CD4-positive, alpha-beta T cell treated with Interleukin-15 for 1 hour (primary cell): ENCODE data around the gene NKAIN4.

Experiments
- DNase-seq: peaks from one replicate; pipeline ENCODE4 v3.0.0-alpha.2; 2020

The NKAIN4 gene

DNA sequence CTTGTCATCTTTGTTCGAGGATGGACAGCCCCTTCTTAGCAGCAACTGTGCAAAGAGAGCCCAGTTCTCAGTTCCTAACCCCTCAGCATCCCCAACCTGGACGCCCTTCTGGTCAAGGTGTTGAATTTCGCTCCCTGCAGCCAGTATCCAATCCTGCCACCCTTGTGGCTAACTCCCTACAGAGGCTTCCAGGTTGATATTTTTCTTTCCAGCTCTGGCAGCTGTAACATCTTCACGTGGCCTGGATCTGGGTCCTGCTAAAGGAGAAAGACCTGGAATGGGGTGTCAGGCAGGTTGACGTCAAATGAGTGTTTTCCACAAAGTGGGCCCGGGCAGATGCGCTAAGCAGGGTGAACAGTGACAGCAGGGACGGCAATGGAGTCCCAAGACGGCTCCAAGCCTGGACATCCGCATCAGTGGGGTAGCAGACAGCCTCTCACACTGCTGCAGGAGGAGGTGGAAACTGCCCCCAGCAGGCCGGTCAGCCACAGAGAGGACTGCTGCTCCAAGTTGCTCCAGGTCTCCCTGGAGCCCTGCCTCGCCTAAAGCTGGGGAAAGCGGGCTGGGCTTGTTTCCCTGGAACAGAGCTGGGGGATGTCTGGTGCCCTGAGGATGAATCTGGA, 37.3 kb downstream of the NKAIN4 start:
- DNase-seq: no peak

DNA sequence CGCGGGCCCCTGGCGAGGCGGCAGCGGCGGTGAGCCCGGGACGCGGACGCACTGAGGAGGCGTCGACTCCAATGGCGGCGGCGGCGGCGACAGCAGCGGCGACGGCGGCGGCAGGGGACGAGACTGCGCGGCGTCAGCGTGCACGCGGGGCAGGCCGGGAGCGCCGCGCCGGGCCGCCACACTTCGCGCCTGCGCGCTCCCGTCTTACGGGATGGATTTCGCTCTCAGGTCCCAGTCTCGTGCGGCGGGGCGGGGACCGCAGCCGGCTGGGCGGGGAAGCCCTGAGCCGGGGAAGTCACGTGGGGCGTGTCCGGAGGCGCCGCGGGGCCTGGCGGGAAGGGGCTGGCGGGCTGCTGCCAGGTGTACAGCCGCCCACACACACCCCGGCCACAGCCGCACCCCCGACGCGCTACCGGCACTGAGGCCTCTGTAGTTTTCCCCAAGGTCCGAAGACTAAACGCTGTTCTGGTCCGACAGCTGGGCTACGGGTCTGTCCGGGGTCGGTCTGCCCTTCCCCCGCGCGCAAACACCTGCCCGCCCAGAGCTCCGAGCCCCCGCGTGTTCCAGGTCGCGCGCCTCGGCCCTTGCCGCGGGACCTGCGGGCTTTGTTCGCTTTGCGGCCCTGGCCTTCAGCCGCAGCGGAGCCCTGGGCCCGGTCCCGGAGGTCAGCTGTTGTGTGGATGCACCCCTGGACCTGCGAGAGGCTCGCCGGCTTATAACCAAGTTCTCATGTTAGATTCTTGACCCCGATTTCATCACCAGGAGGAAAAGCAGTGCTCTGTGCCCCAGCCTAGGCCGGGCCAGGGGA, 38.0 kb downstream of the NKAIN4 start, which contains the start of gene YTHDF1:
TSS of gene YTHDF1 (minus strand) at position 91 of the 808 bp plus-strand sequence. CDS start 239 bp downstream, outside the sequence.
- peak; percentile 97 for DNase-seq

GRCh38 chr20:63215101-63216040, 38.9 kb downstream of the NKAIN4 start:
- no peak for DNase-seq

GRCh38 chr20:63214514-63214913, 39.7 kb downstream of the NKAIN4 start:
- DNase-seq: no peak

DNA sequence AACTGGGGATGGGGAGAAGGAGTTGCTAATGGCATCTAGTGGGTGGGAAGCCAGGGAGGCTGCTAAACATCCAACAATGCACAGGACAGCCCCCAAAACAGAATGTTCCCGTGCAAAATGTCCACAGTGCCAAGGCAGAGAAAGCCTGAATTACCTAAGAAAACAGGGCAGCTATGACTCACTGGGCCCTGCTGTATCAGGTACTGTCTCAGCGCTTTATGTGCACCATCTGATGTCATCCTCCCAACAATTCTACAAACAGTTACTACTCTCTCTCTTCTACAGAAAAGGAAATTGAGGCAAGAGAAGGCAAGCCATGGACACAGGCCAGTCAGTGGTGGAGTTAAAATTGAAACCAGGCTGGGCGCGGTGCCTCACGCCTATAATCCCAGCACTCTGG, 41.5 kb downstream of the NKAIN4 start:
- no peak for DNase-seq

DNA sequence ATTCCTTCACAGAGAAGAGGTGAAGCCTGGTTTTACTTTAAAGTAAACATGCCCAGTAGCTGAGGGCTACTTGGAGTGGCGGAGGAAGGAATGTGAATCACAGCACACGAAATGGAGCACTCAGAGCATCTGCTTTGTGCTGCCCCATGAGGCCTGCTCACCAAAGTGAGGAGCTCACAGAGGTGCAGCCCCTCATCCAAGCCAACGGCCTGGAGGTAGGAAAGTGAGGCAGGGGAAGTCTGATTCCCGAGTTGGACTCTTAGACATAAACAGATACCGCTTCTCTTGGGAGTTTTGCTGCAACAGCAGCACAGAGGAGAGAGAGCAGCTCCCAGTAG, 41.9 kb downstream of the NKAIN4 start:
- no peak for DNase-seq

DNA sequence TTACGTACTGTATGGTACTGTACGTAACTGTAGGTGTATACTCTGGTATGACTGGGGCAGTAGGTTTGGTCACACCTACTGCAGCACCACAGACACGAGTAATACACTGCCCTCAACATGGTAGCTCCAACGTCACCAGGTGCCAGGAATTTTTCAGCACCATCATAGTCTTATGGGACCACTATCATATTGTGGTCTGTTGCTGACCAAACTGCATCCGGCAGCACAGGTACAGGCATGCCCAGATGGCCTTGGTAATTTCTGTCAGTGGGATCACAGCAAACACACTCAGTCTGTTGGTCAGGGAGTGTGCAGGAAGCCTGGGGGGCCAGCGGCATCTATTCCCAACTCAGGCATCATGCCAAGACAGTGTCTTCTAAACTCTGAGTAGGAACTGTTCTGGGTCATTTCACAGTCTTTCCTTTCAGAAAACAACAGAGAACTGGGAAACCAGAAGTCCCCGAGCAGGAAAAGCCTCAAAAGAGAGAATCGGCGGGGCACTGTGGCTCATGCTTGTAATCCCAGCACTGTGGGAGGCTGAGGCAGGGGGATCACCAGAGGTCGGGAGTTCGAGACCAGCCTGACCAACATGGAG, 44.2 kb downstream of the NKAIN4 start:
- DNase-seq: no peak

DNA sequence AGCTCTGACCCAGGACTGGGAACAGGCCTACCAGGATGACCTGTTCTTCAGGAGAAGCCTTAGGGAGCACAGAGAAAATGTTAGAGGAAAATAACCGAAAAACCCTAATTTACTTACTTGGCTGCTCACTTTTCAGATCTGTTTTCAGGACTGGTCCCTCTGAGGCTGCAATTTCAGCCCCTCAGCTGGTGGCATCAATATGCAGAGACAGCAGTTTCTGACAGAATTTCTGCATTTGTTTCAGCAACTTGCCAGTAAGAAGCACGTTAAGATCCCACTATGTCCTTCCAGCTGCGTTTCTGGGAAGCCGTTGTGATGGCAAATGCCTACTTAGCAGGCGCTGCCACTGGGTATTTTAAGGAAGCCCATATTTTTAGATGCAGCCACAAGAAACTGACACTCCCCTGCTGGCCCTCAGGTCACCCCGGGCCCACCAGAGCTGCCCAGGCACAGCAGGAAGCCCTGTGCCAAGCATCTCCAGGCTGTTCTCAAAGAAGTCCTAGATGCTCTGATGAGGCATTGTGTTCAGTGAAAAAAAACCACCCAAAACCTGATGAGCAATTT, 45.8 kb downstream of the NKAIN4 start:
- DNase-seq: no peak

DNA sequence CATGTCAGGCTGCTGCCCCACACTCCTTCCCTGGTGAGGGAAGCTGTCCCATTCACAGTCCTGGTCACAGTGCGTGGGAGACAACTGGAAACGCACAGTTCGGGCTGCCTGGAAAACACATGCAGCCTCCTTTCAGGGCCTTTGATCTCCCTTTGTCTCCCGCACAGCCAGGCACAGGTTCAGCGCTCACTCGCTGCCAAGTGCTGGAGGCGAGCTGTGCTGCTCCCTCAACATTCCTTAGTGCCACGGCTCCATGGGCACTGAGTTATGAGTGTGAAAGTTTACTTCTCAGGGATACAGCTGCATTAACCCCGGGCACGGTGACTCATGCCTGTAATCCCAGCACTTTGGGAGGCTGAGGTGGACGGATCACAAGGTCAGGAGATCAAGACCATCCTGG, 47.4 kb downstream of the NKAIN4 start:
- no peak for DNase-seq

- DNase-seq: no peak
Measured at GRCh38 chr20:63205896-63206295, 48.4 kb downstream of the NKAIN4 start.

DNA sequence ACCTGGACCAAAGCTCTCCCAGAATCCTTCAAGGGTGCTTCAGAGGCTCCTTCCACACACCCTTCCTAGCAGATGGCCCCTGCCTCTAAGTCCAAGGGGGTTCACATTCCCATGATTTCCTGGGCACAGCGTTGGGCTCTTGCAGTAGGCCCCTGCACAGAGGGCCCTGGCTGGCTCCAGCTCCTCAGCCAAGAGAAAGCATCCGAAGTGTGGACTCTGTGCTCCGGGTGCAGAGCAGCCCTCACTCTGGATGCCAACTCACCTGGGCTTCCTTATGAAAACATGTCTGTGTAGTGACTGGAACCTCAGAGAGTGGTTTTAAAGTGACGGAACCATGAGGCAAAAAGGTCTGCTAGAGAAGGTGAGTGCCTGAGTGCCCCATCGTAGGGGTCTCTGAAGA, 49.9 kb downstream of the NKAIN4 start:
- no peak for DNase-seq

GRCh38 chr20:63202811-63203526, 51.3 kb downstream of the NKAIN4 start:
- DNase-seq: no peak

DNA sequence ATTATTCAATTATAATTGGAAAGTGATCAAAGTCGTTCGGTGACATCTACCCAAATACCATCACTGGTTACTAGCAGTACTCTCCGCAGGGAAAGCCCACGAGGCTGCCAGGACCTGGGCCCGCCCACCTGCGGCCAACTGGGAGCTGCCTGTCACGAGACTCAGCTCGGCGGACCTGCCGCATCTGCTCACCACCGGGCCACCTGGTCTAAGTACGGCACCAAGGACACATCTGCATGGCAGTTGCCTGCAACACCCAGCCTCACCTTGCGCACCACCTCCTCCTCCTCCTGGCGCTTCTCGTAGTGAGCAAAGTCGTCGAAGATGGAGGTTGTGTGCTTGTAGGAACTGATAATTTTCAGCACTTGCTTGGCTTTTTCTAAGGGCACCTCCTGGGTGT, 52.2 kb downstream of the NKAIN4 start:
- DNase-seq: no peak

DNA sequence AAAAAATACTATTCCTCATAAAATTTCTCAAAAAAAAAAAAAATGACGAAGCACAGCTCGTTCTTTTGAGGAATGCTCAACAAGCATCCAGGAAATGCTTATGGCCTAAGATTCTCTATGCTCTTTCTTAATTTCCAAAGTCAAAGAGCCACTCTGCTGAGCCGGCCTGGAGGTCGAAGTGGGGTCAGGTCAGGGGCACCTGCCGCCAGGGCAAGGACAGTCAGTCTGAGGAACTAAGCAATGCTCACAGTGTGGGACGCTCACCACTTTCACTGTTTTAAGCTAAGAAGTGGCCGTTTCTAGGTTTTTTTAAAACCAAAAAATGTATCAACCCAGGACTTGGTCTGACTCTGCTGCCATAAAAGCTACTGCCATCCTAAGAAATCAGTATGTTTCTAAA, 55.7 kb downstream of the NKAIN4 start:
- no peak for DNase-seq

DNA sequence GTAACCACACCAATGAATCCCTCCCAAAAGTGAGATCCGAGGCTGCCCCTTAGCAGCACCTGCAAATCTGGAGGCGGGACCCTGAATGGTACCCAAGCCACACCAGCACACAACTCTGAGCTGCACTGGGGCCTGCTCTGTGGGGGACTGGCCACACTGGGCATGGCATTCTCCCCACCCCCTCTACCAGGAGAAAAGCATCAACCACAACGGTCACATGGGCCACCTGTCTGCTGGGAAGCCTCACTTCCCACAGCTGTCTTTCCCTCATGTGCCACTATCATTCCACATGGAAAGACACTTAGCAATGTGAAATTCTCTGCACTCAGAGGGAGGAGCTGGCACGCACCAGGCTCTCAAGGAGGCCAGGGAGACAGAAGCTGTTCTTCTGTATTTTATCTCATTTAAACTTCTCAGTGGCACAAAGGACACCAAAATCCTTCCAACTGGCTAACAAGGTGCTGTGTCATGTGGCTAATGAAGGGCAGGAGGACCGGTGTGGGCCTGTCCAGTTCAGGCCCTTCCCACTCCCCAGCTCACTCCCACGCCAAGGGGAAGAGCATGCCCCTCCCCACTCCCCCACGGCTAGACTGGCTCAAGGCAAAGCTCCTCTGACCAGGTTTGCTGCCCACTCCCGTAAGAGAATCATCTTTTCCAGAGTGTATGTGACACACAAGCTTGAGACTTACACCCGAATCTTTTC, 57.3 kb downstream of the NKAIN4 start:
- DNase-seq: no peak

GRCh38 chr20:63194797-63195173, 59.5 kb downstream of the NKAIN4 start:
- DNase-seq: no peak

DNA sequence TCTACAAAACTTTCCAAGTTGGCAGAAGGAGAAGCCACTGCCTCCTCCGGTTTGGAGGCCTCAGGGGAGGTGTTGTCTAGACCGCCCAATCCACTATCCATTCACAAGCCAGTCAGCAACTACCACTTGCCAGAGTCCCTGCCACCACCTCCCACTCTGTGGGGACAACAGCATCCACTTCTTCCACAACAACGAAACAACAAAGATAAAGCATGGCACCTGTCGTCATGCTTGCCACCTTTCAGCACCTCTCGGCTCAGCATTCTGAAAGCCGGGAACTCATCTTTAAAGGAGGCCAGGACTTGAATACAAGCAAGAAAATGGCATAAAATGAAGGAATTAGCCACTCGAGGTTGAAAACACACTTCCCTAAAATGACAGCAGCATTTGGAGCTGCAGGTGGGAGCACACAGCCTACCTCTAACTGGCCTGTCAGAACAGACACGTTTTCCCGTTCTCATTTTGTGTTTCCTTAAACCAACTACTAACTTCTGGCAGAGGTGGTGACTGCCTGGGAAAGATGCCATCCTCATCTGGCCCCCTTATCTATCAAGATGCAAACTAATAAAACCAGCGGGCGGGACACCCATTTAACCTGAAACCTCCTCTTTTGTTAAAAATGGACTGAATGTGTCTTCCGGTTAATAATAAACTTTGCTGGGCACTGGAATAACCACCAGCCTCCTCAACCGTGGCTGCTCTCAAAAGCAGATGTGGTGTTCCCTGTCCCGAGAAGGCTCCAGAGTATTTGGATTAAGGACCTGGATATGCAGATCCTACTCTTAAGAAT, 60.1 kb downstream of the NKAIN4 start:
- no peak for DNase-seq

DNA sequence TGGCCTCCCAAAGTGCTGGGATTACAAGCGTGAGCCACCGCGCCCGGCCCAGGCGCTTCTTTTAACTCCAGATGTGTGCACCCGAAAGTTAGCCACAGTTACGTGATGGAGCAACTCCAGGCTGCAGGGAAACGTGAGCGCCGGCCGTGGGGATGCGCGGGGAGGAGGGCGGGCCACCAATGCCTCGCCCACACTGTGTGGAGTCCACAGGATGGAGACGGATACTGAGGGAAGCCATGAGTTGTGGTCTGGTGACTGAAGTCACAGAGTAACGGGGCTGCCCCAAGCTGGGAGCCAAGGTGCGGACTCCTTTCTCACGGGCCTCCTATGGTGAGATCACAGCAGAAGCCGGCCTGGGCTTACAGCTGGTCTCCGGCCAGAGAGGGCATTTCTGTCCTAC, 61.5 kb downstream of the NKAIN4 start:
- no peak for DNase-seq

- DNase-seq: no peak
Measured at GRCh38 chr20:63191400-63191799, 62.9 kb downstream of the NKAIN4 start.

DNA sequence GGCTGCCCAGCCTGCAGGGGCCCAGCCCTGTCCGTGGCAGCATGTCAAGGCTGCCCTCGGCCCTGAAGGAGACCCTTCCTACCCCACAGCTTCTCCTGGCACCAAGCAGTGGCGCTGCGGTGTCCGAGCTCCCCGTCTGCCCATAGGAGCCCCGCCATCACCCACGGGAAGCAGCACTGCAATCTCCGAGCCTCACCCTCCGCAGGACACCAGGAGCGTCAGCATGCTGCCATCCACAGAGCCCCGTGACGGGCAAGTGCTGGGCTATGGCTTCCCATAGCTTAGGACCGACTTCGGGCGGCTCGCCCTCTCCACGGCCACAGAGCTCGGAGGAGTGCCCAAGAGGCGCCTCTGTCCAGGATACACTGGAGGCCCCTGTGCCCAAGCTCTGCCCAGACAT, 63.4 kb downstream of the NKAIN4 start:
- no peak for DNase-seq
